Large intestine (tissue), 3 donors: ENCODE results near the gene D2HGDH. TPM values are rescaled to one million over a fixed set of nuclear protein-coding genes. Genes with fewer than 3 reads are reported as not detected.
"Not testable (repeated sequence)": the region's sequence is repeated elsewhere in the genome, so short reads cannot be mapped to it uniquely, and the experiment has no call there.

Source experiments
- DNase-seq, 2 donors: peaks; one replicate each; pipeline versions ENCODE4 v3.0.0 to v3.0.0-alpha.2; 2013
- H3K27ac ChIP-seq: one replicate; pipeline ENCODE4 v1.5.1; 2013; ENCODE audit warnings: low read length
- H3K27me3 ChIP-seq: 2 replicates; pipeline ENCODE4 v1.6.1; 2013; ENCODE audit warnings: low read length; ENCODE audit not compliant: control insufficient read depth, insufficient read depth
- H3K36me3 ChIP-seq: 2 replicates; pipeline ENCODE4 v1.6.1; 2013; ENCODE audit warnings: low read length; ENCODE audit not compliant: control insufficient read depth, insufficient read depth
- H3K4me1 ChIP-seq: one replicate; pipeline ENCODE4 v1.6.1; 2013; ENCODE audit warnings: low read length; ENCODE audit not compliant: control insufficient read depth, insufficient read depth
- H3K4me3 ChIP-seq: one replicate; pipeline ENCODE4 v1.5.1; 2013; ENCODE audit warnings: low read length
- H3K9me3 ChIP-seq: one replicate; pipeline ENCODE4 v1.6.1; 2013; ENCODE audit warnings: mild to moderate bottlenecking, low read depth, low read length, moderate library complexity; ENCODE audit not compliant: control insufficient read depth
- WGBS: methylation state at CpG from one replicate; pipeline ENCODE4 v1.1.5; 2013; ENCODE audit warnings: low lambda C conversion rate; ENCODE audit not compliant: insufficient coverage; 5-methylcytosine and 5-hydroxymethylcytosine counted together
- polyA plus RNA-seq: library from polyadenylated mRNA; unstranded; fragments of 120-200 nt; gene quantifications from one replicate; pipeline ENCODE4 v1.2.1, GENCODE V29; 2013

The D2HGDH gene
- polyA plus RNA-seq, 1 donor, result 47.1 TPM

- no peak overlapping the region for H3K27ac ChIP-seq
- DNase-seq, result no peak
- no peak overlapping the region for H3K4me3 ChIP-seq
- H3K27me3 ChIP-seq, result no peaks in the 10 kb centered on the region
- H3K36me3 ChIP-seq, result no peaks in the 10 kb centered on the region
- H3K9me3 ChIP-seq, result peaks cover 13% of the 10 kb centered on the region
- no CpG with 5 or more reads among the region's 33 CpGs for WGBS
- H3K4me1 ChIP-seq, result peaks cover 4% of the 10 kb centered on the region
Measured at GRCh38 chr2:241816431-241817121, 82.1 kb downstream of the D2HGDH start.

GRCh38 chr2:241817126-241817820 lies 82.8 kb downstream of the D2HGDH start:
- H3K27me3 ChIP-seq, result no peaks in the 10 kb centered on the region
- H3K9me3 ChIP-seq, result peaks cover 13% of the 10 kb centered on the region
- WGBS, result no CpG with 5 or more reads among the region's 16 CpGs
- H3K36me3 ChIP-seq, result no peaks in the 10 kb centered on the region
- no peak for DNase-seq
- H3K4me1 ChIP-seq, result peaks cover 4% of the 10 kb centered on the region
- no peak overlapping the region for H3K27ac ChIP-seq
- no peak overlapping the region for H3K4me3 ChIP-seq

GRCh38 chr2:241817821-241818215 lies 83.4 kb downstream of the D2HGDH start:
- H3K27ac ChIP-seq, result not testable (repeated sequence)

More at GRCh38 chr2:241817821-241818215, 83.4 kb downstream of the D2HGDH start:
- H3K9me3 ChIP-seq, result peaks cover 13% of the 10 kb centered on the region
- DNase-seq, H3K4me3 ChIP-seq, H3K36me3 ChIP-seq, H3K4me1 ChIP-seq, H3K27me3 ChIP-seq: not testable (repeated sequence)
- WGBS, result 87% methylated on average over 3 of the region's 10 CpGs

Other genes with a start within 250 kb of the D2HGDH start
- gene STK25, start 226.0 kb upstream of the D2HGDH start, polyA plus RNA-seq, result 135 TPM
- gene BOK, start 175.9 kb upstream of the D2HGDH start, polyA plus RNA-seq, result 8.8 TPM
- 35.7 TPM for gene THAP4, start 97.5 kb upstream of the D2HGDH start, polyA plus RNA-seq
- 79.8 TPM for gene ATG4B, start 96.9 kb upstream of the D2HGDH start, polyA plus RNA-seq
- 25.5 TPM for gene DTYMK, start 47.8 kb upstream of the D2HGDH start, polyA plus RNA-seq
- 44.2 TPM for gene ING5, start 32.6 kb upstream of the D2HGDH start, polyA plus RNA-seq
- 0.31 TPM for gene GAL3ST2, start 42.2 kb downstream of the D2HGDH start, polyA plus RNA-seq
- gene NEU4, start 74.6 kb downstream of the D2HGDH start, polyA plus RNA-seq, result 0.67 TPM
- 0.31 TPM for gene PDCD1, start 124.3 kb downstream of the D2HGDH start, polyA plus RNA-seq
- 0.07 TPM for gene RTP5, start 135.1 kb downstream of the D2HGDH start, polyA plus RNA-seq